Measurements from ENCODE around the gene SPP1. TPM values are rescaled to one million over a fixed set of nuclear protein-coding genes. Genes with fewer than 3 reads are reported as not detected.
"Not testable (repeated sequence)": the region's sequence is repeated elsewhere in the genome, so short reads cannot be mapped to it uniquely, and the experiment has no call there.

Gene SPP1
- total RNA-seq, 2 donors from 2014 or later: 6.4 to 52.0 TPM

GRCh38 chr4:88022289-88022688 lies 46.8 kb downstream of the SPP1 start:
- Histone ChIP-seq H3K4me1 (replicated peaks) (no peaks in the 10 kb centered on the region), H3K27ac (no peak overlapping the region), H3K36me3 (no peaks in the 10 kb centered on the region), H3K9me3 (no peaks in the 10 kb centered on the region), H3K27me3 (replicated peaks; ENCODE audit: insufficient read depth) (no peaks in the 10 kb centered on the region), H3K4me3 (no peak overlapping the region)
- no peak for TF ChIP-seq POLR2A (IDR thresholded peaks at IDR 0.05)
- TF ChIP-seq CTCF (IDR thresholded peaks at IDR 0.05): no peak
- no peak for TF ChIP-seq POLR2AphosphoS5 (IDR thresholded peaks at IDR 0.05)
- no peak for DNase-seq (ENCODE audit: low spot score)
- intact Hi-C loops (cut with DNase I): no loop called here

GRCh38 chr4:88025868-88026661 lies 50.6 kb downstream of the SPP1 start:
- H3K4me1 ChIP-seq (replicated peaks); H3K4me3 ChIP-seq; intact Hi-C loops (cut with DNase I); H3K27me3 ChIP-seq (replicated peaks; ENCODE audit: insufficient read depth); H3K36me3 ChIP-seq; H3K9me3 ChIP-seq; H3K27ac ChIP-seq; DNase-seq (ENCODE audit: low spot score): not testable (repeated sequence)
- WGBS: 98% methylated on average over 6 of the region's 6 CpGs

- Histone ChIP-seq H3K27me3 (replicated peaks; ENCODE audit: insufficient read depth) (no peaks in the 10 kb centered on the region), H3K27ac (no peak overlapping the region), H3K4me3 (no peak overlapping the region), H3K9me3 (no peaks in the 10 kb centered on the region), H3K36me3 (no peaks in the 10 kb centered on the region), H3K4me1 (replicated peaks) (no peaks in the 10 kb centered on the region)
- intact Hi-C loops (cut with DNase I): no loop called here
- WGBS: 48% methylated on average over 4 of the region's 4 CpGs
- DNase-seq (ENCODE audit: low spot score): no peak
- no peak for TF ChIP-seq POLR2AphosphoS5 (IDR thresholded peaks at IDR 0.05)
- no peak for TF ChIP-seq POLR2A (IDR thresholded peaks at IDR 0.05)
- TF ChIP-seq CTCF (IDR thresholded peaks at IDR 0.05): no peak
Observed at GRCh38 chr4:88027611-88028608, 52.4 kb downstream of the SPP1 start.

- WGBS: 78% methylated on average over 3 of the region's 3 CpGs
- H3K36me3 ChIP-seq: no peaks in the 10 kb centered on the region
- no peaks in the 10 kb centered on the region for H3K9me3 ChIP-seq
- no peak overlapping the region for H3K27ac ChIP-seq
- no peak for DNase-seq (ENCODE audit: low spot score)
- H3K27me3 ChIP-seq (replicated peaks; ENCODE audit: insufficient read depth): no peaks in the 10 kb centered on the region
- TF ChIP-seq POLR2AphosphoS5 (IDR thresholded peaks at IDR 0.05) (no peak), POLR2A (IDR thresholded peaks at IDR 0.05) (no peak), CTCF (IDR thresholded peaks at IDR 0.05) (no peak)
- intact Hi-C loops (cut with DNase I): no loop called here
- no peaks in the 10 kb centered on the region for H3K4me1 ChIP-seq (replicated peaks)
- H3K4me3 ChIP-seq: no peak overlapping the region
Observed at GRCh38 chr4:88028946-88029345, 53.4 kb downstream of the SPP1 start.

- Histone ChIP-seq H3K4me3 (no peak overlapping the region), H3K36me3 (no peaks in the 10 kb centered on the region), H3K27me3 (replicated peaks; ENCODE audit: insufficient read depth) (no peaks in the 10 kb centered on the region), H3K9me3 (no peaks in the 10 kb centered on the region), H3K4me1 (replicated peaks) (no peaks in the 10 kb centered on the region), H3K27ac (no peak overlapping the region)
- intact Hi-C loops (cut with DNase I): no loop called here
- TF ChIP-seq CTCF (IDR thresholded peaks at IDR 0.05) (no peak), POLR2AphosphoS5 (IDR thresholded peaks at IDR 0.05) (no peak), POLR2A (IDR thresholded peaks at IDR 0.05) (no peak)
- 92% methylated on average over 3 of the region's 3 CpGs for WGBS
- no peak for DNase-seq (ENCODE audit: low spot score)
Observed at GRCh38 chr4:88029556-88029955, 54.0 kb downstream of the SPP1 start.
